GM21528 (cell line): ENCODE data around the gene AKT1.
"Not testable (repeated sequence)": the region's sequence is repeated elsewhere in the genome, so short reads cannot be mapped to it uniquely, and the experiment has no call there.

ENCODE experiments used
- ATAC-seq: cut with Tn5 transposase; IDR thresholded peaks from one replicate; pipeline ENCODE4 v1.9.1; 2021; ENCODE audit warnings: mild to moderate bottlenecking, moderate library complexity; ENCODE audit not compliant: unreplicated experiment, low FRiP score

Gene AKT1

GRCh38 chr14:104741803-104742251, 53.7 kb downstream of the AKT1 start:
- ATAC-seq = no peak

GRCh38 chr14:104741108-104741802, 54.3 kb downstream of the AKT1 start:
- no peak for ATAC-seq

GRCh38 chr14:104739546-104740516, 55.7 kb downstream of the AKT1 start:
- no peak for ATAC-seq

GRCh38 chr14:104739026-104739425, 56.5 kb downstream of the AKT1 start:
- ATAC-seq = no peak

GRCh38 chr14:104738375-104739019, 57.1 kb downstream of the AKT1 start:
- ATAC-seq = no peak

GRCh38 chr14:104735830-104736642, 59.5 kb downstream of the AKT1 start:
- no peak for ATAC-seq

GRCh38 chr14:104734991-104735779, 60.4 kb downstream of the AKT1 start:
- no peak for ATAC-seq

- ATAC-seq = no peak
Measured at GRCh38 chr14:104734601-104734990, 61.0 kb downstream of the AKT1 start.

GRCh38 chr14:104734051-104734587, 61.4 kb downstream of the AKT1 start:
- no peak for ATAC-seq

GRCh38 chr14:104732931-104733681, 62.4 kb downstream of the AKT1 start:
- ATAC-seq = no peak

GRCh38 chr14:104732355-104732804, 63.2 kb downstream of the AKT1 start:
- ATAC-seq = no peak

- ATAC-seq = no peak
Measured at GRCh38 chr14:104731320-104732294, 63.9 kb downstream of the AKT1 start.

GRCh38 chr14:104730487-104730886, 65.1 kb downstream of the AKT1 start:
- ATAC-seq = no peak

- no peak for ATAC-seq
Measured at GRCh38 chr14:104729835-104730181, 65.7 kb downstream of the AKT1 start.

GRCh38 chr14:104729176-104729834, 66.2 kb downstream of the AKT1 start:
- ATAC-seq = not testable (repeated sequence)

GRCh38 chr14:104728631-104729030, 66.9 kb downstream of the AKT1 start:
- no peak for ATAC-seq
